ENCODE results near the gene PHF19. TPM values are rescaled to one million over a fixed set of nuclear protein-coding genes. Genes with fewer than 3 reads are reported as not detected.
A peak's percentile ranks its signal among the peaks of the same experiment; 100 is the strongest.

PHF19 gene
- total RNA-seq, 1 donor from 2014 or later: 39.1 TPM

DNA sequence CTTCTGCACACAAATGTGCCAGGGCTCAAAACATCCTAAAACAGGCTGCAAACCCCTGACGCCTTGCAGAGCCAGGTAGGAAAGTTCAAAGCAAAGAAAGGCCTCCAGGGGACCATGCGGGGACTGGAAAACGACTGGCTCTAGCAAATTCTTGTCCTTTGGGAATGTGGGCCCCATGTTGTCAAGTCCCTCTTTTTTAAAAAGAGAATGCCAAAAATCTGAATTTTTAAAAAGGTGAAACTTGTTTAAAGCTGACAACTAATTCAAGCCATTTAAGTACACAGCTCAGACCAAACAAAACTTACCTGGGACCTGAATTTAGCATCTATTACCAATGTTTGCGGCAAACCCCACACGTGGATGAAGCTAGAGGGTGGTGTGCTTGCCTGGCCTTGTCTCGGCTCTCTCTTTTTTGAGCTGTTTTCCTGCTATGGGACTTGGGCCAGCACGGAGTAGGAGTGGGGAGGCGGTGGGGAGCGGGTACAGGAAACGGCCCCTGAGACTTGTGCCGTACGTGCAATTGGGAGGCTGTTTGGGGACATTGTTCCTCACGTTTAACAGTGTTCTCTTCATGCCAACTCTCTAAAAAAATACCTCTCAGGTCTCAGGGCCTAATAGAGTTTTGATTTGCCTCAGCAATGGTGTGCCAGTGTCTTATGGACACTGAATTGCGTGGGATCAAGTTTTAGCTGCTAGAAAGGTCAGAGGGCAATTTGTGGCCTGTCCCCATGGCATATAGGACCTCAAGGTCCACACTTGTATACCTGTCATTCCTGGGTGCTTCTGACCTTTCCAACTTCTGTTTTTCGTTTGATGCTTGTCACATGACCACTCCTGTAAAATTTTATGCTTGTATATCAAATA is 15.1 kb upstream of the PHF19 start:
- DNase-seq: no peak

DNA sequence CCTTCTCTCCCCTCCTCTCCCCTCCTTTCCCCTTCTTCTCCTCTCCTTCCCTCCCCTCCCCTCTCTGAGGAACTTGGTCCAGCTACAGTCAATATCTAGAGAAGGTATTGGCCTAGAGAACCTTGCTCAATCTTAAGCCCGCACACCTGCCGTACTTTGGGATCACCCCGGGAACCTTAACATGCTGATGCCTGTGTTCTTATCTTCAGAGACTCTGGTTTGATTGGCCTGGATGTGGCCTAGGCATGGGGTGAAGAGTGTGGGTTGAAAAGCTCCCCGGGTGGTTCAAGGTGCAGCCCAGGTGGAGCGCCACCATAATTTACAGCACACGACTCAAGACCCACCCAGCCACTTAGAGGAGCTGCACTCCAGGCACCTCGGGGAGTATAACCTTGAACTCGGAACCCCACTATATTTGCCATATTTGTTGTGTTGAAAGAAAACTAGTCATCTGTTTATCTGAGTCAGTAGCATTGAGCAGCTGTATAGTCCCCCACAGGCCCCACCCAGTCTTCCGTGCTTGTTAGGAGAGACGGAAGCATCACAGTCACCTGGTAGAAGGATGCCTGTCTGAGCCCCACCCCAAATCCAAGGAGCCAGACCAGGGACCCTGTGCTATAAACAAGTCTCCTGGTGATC is 14.4 kb upstream of the PHF19 start:
- no peak for DNase-seq

- DNase-seq: peak; percentile 55
These were observed 13.6 kb upstream of the PHF19 start for GRCh38 chr9:120890320-120891244.

DNA sequence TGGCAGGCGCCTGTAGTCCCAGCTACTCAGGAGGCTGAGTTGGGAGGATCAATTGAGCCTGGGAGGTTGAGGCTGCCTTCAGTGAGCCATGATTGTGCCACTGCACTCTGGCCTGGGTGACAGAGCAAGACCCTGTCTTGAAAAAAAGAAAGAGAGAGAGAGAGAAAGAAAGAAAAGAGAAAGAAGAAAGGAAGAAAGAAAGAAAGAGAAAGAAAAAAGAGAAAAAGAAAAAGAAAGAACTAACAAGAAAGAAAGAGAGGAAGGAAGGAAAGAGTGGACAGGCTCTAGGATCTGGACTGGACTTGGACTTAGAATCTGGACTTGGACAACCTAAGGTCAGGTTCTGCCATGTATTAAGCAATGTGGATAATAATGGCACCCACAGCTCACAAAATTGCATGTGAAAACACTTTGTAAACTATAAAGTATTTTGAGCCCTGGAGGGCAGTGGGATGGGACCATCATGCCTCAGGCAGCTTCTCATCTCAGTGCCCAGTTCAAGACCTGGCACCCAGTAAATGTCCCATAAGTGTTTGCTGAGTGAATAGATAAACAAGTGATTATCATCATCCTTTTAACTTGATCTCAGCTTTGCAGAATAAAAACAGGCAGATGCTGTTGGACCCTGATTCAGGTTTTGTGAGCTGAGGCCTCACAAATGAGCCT is 12.8 kb upstream of the PHF19 start:
- no peak for DNase-seq

- DNase-seq: no peak
These were observed 11.6 kb upstream of the PHF19 start for GRCh38 chr9:120888626-120889025.

DNA sequence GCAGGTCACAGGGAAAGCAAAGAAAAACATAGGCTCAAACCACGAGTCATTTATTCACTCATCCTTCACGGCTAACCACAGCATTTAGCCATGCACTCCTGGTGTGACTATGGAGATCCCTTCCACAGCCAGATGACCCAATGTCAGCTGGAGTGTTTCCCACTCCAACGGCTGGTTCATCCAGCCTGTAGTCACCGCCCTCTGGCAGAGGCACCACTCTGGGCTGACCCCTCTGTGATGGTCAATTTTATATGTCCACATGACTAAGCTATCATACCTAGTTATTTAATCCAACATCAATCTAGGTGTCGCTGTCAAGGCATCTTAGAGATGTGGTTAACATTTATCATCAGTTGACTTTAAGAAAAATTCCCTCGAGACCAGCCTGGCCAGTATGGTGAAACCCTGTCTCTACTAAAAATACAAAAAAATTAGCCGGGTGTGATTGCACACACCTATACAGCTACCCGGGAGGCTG is 9.5 kb upstream of the PHF19 start:
- DNase-seq: no peak

GRCh38 chr9:120885958-120886357 is 9.0 kb upstream of the PHF19 start:
- peak; percentile 73 for DNase-seq

GRCh38 chr9:120885457-120885856 is 8.5 kb upstream of the PHF19 start:
- no peak for DNase-seq

DNA sequence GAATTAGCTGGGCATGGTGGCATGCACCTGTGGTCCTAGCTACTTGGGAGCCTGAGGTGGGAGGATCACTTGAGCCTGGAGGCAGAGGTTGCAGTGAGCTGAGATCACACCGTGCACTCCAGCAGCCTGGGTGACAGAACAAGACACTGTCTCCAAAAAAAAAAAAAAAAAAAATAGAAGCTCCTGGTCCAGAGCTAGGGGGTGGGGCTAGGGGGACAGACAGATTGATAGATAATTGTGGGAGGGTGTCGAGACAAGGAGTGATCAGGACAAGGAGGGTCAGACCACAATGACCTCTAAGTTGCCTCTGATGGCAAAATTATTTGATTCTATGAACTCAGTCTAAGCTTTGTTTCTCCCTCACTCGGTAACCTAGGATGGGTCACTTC is 6.6 kb upstream of the PHF19 start:
- no peak for DNase-seq

DNA sequence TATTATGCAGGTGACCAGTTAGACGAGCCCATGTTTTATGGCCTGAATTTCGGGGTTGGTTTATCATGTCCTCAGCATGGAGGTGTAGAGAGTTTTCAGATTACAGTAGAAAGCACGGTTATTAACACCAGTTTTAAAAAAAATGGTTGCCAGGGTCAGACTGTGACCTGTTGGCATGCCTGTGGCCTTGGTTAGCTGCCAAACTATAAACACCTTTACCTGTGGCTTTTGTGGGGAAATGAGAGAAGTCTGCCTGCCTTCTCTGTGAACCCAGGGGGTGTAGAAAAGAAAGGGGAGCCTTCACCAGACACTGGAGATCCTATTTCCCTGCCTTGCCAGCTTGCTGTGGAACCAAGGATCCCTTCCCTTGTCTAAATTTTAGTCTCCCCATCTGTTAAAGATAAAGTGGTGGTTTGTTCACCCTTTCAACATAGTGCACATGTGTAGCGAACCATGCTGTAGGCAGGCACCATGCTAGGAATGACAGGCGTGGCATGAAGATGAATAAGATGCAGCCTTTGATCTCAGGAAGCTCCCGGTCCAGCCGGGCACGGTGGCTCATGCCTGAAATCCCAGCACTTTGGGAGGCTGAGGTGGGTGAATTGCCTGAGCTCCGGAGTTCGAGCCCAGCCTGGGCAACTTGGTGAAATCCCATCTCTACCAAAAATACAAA is 6.1 kb upstream of the PHF19 start:
- DNase-seq: no peak

DNA sequence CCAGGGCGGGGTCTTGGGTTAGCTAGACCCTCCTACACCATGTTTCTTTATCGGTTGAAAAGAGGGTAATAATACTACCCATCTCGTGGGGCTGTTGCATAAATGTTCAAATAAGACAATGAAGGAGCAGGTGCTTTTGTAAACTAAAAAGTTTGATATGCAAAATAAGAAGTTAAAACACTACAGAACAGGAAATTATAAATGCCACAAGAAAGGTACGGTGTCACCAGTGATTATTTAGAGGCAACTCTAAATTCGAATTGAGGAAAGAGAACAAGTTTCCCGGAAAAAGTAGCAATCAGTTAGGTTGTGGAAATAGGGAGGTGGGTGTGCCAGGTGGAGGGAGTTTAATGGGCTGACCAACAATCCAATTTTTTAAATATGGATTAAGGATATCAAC is 2.5 kb upstream of the PHF19 start:
- no peak for DNase-seq

DNA sequence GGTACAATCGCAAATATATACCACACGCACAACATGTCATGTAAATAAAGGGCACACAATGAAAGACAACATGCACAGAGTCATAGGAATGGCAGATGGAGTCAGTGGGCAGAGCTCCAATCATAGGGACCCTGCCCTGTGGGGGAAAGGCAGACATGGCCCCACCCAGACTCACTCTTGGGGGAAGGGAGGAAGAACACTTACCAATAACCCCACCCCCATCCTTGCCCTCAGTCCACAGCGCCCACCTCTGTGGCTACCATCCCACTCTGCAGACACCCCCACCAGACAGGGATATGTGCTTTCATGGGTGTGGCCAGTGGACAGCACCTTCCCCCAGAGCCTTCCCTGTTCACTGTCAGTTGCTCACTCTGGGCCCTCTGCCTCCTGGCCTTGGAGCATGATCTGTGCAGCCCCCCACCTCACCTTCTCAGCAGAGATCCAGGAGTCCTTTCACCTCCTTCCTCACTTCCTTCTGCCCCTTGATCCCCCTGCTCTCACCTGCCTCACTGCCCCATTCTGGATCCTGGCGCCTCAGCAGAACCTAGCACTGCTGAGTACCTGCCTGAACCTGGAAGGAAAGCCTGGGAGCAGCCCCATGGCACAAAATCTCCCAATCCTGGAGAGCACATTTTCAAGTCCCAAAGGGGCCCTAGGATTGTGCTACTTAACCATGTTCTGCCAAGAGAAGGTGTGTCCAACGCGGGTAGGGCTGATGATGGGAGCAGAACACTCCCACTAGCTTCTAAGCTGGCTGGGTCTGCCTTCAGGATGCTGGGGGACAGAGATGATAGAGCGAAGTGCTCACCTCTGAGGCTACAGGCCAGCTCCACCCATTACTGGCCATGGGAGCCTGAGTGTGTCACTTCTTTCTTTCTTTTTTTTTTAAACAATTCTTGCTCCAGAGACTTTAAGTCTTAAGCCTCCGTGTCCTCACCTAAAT is 1.5 kb upstream of the PHF19 start:
- no peak for DNase-seq

GRCh38 chr9:120877276-120878034 is 467 bp upstream of the PHF19 start:
- DNase-seq: peak; percentile 81

DNA sequence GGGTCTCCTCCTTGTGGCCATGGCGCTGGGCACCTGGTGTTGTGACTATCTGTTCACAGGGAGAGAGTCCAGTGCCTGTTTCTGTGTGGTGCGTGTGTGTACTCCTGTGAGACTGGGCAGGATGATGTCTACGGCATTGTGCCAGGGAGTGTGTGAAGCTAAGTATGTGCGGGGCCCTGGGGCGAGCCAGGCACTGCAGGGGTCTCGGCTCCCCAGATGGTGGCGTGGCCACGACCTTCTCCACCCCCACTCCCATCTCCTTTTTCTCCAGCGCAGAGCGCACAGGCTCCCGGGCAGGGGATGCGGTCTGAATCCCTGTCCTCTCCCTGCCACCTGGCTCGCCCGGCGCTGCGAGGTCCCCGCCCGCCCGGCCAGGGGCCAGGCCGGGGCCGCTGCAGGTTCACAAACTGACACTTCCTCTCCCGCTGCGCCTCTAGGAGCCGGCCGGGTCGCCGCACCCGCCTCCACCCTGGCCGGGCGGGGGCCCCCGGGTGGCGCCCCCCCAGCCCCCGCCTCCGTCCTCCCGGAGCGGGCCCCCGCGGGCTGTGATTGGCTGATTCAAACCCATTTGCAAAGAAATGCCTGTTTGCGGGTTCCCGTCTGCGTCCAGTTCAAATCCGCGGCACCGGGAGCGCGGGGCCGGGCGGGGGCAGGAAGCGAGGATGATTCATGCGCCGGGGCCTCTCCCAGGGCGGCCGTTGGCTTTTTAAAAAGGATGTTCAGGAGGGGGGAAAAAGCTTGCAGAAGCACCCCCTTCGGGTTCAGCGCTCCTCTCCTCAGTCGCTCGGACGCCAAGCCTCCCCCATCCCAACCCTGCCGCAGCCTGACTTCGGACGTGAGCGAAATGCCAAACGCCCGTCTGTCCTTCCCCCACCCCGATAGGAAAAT is 790 bp downstream of the PHF19 start:
- peak; percentile 89 for DNase-seq

DNA sequence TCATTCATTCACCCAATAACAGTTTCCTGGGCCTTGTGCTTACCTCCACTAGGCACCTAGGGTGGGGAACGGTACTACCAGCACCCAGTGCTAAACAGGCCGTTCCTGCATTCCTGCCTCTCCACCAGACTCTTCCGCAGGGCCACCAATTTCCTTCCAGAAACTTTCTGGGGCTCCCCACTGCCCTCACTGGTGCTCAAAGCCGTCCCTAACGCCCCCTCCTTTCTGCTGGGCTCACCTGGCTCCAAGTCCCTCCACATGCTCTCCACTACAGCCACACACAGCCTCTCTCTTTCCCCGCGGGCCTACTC is 1.4 kb downstream of the PHF19 start:
- DNase-seq: no peak

DNA sequence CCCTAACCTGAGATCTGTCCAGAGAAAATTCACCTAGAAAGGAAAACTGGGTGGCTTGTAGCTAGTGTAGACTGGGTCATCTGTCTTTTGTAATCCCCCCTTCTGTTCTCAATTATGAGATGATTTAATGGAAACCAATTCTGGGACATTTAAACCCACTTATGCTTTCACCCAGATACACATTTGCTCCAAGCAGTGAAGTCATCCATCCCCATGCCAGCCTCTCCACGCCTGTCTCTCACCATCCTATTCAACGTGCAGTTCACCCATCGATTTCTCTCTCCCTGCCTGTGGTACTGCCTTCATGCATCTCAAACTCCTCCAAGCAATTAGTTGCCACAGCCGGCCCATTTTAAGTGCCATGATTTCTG is 1.8 kb downstream of the PHF19 start:
- DNase-seq: no peak

GRCh38 chr9:120874226-120875194 is 2.5 kb downstream of the PHF19 start:
- DNase-seq: no peak
